Right lobe of liver (tissue), 4 donors: ENCODE data around the gene CORO6.

Experiments used
- CTCF ChIP-seq, 4 donors: fragments of 200-600 bp in 3 of 4; fragments of 450-650 bp in 1 of 4; IDR thresholded peaks; one replicate each; pipeline versions ENCODE4 v1.5.1 to v1.8.0; 2016 to 2022; ENCODE audit warnings: antibody characterized with exemption in 4 of 4, mild to moderate bottlenecking in 2 of 4
- POLR2A ChIP-seq: fragments of 450-650 bp; IDR thresholded peaks from one replicate; pipeline ENCODE4 v1.6.1; 2017; ENCODE audit warnings: antibody characterized with exemption, mild to moderate bottlenecking
- donor health status: DM: no; HTN: no; CAD: no.
- donor health status: DM: no; HTN: no; CAD: no.
- donor health status: DM: no; HTN: yes; CAD: no.

- TF ChIP-seq CTCF (IDR thresholded peaks at IDR 0.05): no peak
- TF ChIP-seq POLR2A: no peak
Observed at GRCh38 chr17:29591146-29591736, 31.5 kb downstream of the CORO6 start.
